T-helper 1 cell treated with Interleukin-12 subunit alpha and Interleukin-12 subunit beta and Interleukin-4 antibody, amounts not matched to agents 30 μg/mL and 1 μg/mL, for 36 hours (primary cell): Measurements from ENCODE around the gene PTGIR.

ENCODE experiments used
- H3K27ac Mint-ChIP-seq: one replicate; pipeline ENCODE4 v1.8.0; 2021; ENCODE audit warnings: mild to moderate bottlenecking, mixed read lengths
- H3K27me3 Mint-ChIP-seq: one replicate; pipeline ENCODE4 v1.8.0; 2021; ENCODE audit warnings: low read depth, mixed read lengths
- H3K36me3 Mint-ChIP-seq: one replicate; pipeline ENCODE4 v1.8.0; 2021; ENCODE audit warnings: low read depth, mixed read lengths
- H3K4me1 Mint-ChIP-seq: one replicate; pipeline ENCODE4 v1.8.0; 2021; ENCODE audit warnings: low read depth, mixed read lengths
- H3K4me3 Mint-ChIP-seq: one replicate; pipeline ENCODE4 v1.8.0; 2021; ENCODE audit warnings: mild to moderate bottlenecking, moderate library complexity, mixed read lengths
- H3K9me3 Mint-ChIP-seq: one replicate; pipeline ENCODE4 v1.8.0; 2021; ENCODE audit warnings: mixed read lengths

PTGIR gene

DNA sequence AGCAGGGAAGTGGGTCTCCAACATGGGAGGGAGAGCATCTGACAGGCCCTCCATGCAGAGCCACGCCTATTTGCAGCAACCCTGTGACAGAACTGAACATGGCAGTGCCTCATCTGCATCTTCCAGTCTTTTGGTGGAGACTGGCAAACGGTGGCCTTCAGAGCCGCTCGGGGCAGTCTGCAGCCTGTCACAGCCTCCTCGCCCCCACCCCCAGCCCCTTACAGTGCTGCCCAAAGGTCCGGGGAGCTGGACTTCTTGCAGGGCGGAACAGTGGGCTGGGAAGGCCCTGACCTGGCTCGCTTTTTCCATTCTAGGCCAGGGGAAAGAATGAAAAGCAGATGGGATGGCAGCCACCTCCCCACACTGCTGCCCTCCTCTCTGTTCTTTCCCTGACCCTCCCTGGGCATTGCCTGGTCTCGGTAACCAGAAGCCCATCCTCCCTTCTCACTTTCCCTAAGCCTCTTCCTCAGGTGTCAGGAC lies 21.1 kb downstream of the PTGIR start:
- H3K4me1 Mint-ChIP-seq, result peaks cover 33% of the 10 kb centered on the region
- peaks cover 43% of the 10 kb centered on the region for H3K36me3 Mint-ChIP-seq
- H3K27ac Mint-ChIP-seq, result peak overlapping the region; percentile 92
- H3K9me3 Mint-ChIP-seq, result peaks cover 9% of the 10 kb centered on the region
- H3K27me3 Mint-ChIP-seq, result peaks cover 2% of the 10 kb centered on the region
- H3K4me3 Mint-ChIP-seq, result peak overlapping the region; percentile 95

DNA sequence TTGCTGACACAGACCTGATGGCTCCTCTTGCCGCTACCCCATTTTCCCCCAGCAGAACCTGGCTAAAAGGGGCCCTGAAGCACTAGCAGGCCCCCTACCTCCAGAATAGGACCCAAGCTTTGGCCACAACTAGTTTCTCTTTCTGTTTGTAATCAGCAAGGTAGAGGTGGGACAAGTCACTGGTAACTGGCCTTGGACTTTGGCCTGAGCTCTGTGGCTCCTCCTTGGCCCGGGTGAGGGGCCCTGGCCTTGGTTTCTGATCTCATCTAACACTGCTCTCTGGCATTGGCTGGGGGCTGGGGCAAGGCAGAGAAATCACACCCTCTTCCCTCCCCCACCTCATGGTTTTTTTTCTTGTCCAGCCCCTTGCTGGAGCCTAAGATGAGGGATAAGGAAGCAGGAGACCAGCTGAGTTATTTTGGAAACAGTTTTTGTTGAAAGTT lies 21.7 kb downstream of the PTGIR start:
- peak overlapping the region; percentile 95 for H3K4me3 Mint-ChIP-seq
- H3K4me1 Mint-ChIP-seq, result peaks cover 32% of the 10 kb centered on the region
- peaks cover 15% of the 10 kb centered on the region for H3K9me3 Mint-ChIP-seq
- H3K27me3 Mint-ChIP-seq, result peaks cover 8% of the 10 kb centered on the region
- H3K27ac Mint-ChIP-seq, result peak overlapping the region; percentile 92
- peaks cover 43% of the 10 kb centered on the region for H3K36me3 Mint-ChIP-seq

DNA sequence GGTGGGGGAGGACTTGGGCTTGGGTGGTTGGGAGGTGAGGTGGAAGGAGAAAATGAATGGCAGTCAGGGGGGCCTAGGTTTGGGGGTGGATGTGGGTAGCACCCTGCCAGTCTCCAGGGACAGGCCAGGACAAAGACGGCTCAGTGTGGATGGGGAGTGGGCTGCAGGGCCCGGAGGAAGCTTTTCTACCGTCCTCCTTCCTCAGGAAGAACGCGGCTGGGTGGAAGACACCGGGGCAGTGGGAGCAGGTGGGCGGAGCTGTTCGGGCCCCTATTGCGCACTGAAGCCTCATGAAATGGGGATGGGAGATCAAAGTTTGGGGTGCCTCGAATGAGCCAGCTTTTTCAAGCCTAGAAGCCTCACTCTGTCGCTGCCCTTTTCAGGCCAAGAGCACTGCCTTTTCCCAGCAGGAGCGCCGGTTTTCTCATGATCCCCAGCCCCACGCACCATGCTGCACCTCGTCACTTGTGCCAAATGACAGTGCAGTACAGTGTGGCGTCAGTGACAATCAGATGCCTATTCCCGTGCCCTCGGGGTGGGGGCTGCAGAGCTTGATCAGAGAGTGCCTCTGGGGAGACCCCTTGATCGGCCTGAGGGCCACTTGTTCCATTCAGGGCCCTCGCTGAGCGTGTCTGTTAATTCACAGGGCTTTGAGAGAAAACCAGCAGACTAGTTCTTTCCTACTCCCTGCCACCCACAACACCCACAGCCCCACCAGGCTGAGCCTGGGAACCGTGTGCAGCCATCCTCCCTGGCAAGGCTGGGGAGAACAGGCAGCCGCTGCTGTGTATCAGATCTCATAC lies 22.3 kb downstream of the PTGIR start:
- peaks cover 21% of the 10 kb centered on the region for H3K9me3 Mint-ChIP-seq
- H3K36me3 Mint-ChIP-seq, result peaks cover 42% of the 10 kb centered on the region
- H3K27me3 Mint-ChIP-seq, result peaks cover 10% of the 10 kb centered on the region
- H3K27ac Mint-ChIP-seq, result peak overlapping the region; percentile 92
- H3K4me3 Mint-ChIP-seq, result peak overlapping the region; percentile 95
- peaks cover 29% of the 10 kb centered on the region for H3K4me1 Mint-ChIP-seq

DNA sequence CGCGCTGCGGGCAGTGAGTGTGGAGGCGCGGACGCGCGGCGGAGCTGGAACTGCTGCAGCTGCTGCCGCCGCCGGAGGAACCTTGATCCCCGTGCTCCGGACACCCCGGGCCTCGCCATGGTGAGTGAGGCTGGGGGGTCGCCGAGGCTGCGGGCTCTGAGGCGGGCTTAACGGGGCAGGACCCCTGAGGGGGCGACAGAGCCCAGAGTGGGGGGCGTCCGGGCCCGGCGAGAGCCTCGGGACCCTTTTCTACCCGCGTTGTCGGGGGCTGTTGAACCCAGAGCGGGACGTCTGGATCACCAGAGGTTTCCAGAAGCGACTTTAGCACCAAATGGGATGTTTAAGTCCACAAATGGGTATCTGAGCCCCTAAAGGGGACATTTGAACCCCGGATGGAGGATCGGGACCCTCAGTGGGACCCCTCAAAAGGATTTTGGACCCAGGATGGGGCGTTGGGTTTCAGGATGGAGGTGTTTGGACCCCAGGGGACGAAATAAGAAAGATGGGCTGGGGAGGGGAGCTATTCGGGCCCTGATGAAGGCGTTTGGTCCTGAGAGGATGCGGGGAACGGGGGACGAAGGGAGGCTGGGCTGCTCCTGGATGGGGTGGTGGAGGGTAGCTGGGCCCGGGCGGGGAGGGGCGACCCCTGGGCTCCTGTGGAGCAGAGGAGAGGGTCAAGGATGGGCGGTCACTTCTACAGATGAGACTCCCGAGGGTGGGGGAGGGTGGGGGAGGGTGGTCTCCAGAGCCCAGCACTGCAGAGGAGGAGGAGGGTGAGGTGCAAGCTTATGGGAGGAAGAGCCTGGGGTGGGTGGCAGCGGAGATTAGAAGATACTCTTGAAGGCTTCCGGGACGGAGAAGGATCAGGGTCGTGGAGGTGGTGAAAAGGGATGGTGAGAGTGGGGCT lies 23.3 kb downstream of the PTGIR start, which contains the start of gene CALM3:
CALM3 (plus strand) TSS at position 13 of the 907 bp plus-strand sequence; CDS start at position 118, 105 bp downstream.
- peaks cover 29% of the 10 kb centered on the region for H3K4me1 Mint-ChIP-seq
- H3K9me3 Mint-ChIP-seq, result peaks cover 24% of the 10 kb centered on the region
- H3K4me3 Mint-ChIP-seq, result peak within 1 kb of the TSS; percentile 95
- peak within 1 kb of the TSS; percentile 100 for H3K27ac Mint-ChIP-seq
- H3K36me3 Mint-ChIP-seq, result peaks cover 36% of the 10 kb centered on the region
- H3K27me3 Mint-ChIP-seq, result peaks cover 10% of the 10 kb centered on the region

DNA sequence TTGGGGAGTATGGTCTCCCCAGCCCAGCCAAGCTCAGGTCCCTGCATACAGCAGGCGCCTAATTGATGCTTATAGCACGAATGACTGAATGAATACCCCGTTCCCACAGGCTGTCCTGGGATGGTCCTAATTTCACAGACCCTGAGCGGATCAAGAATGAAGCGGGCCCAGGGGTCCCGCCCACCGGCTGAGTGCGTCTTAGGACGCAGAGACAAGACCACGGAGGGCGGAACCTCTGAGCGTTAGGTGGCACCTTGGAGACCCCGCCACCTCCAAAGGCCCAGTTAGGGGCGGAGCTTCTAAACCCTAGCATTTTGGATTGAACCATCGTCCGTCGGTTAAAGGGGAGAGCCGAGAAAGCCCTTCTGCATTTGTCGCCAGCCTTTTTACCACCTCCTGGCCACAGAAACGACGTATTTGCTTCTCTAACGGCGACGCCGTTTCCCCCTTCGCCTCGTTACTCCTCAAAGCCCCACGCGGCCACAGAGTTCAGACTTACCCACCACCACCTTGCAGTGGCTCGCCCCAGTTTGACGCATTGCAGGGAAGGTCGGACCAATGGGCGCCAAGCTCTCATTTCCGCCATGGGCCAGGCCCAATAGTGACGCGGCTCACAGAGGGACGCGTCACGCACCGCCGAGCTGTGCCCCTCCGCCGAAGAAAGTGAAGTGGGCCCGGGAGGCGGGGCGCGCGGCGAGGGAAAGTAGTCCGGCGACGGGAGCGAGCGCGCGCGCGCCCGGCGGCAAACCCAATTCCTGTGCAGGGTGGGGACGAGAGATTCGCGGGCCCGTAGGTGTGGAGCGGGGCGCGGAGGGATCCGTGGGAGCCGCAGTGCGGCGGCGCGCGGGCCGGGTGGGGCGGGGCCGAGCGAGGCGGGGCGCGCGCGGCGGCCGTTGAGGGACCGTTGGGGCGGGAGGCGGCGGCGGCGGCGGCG lies 24.2 kb downstream of the PTGIR start:
- peak overlapping the region; percentile 100 for H3K27ac Mint-ChIP-seq
- peaks cover 10% of the 10 kb centered on the region for H3K27me3 Mint-ChIP-seq
- peak overlapping the region; percentile 91 for H3K4me3 Mint-ChIP-seq
- H3K36me3 Mint-ChIP-seq, result peaks cover 27% of the 10 kb centered on the region
- peaks cover 24% of the 10 kb centered on the region for H3K9me3 Mint-ChIP-seq
- peaks cover 26% of the 10 kb centered on the region for H3K4me1 Mint-ChIP-seq

DNA sequence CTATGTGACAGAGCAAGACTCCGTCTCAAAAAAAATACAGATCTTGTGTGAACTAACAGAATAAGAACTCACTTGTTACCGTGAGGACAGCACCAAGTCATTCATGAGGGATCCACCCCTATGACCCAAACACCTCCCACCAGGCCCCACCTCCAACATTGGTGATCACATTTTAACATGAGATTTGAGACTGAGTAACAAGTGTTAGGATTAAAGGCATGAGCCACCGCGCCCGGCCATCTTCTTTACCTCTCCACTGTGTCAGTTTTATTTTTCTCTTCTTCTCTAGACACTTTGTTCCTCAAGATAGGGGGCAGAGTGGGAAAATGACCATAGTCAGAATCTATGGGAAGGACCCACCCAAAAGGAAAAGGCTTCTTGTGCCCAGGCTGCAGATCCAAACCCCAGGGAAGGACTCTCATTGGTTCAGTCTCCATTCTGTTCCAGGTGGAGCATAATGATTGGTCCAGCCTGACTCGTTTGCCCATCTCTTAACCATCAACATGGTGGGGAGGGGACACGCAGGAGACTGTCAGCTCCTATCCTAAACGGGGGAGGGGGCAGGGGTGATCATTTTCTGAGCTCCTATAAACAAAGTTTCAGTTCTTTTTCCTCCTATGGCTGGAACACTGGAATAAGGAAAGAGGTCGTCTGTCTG lies 25.0 kb downstream of the PTGIR start:
- H3K4me1 Mint-ChIP-seq, result peaks cover 26% of the 10 kb centered on the region
- peak overlapping the region; percentile 91 for H3K4me3 Mint-ChIP-seq
- H3K27me3 Mint-ChIP-seq, result peaks cover 12% of the 10 kb centered on the region
- peaks cover 27% of the 10 kb centered on the region for H3K36me3 Mint-ChIP-seq
- H3K9me3 Mint-ChIP-seq, result peaks cover 24% of the 10 kb centered on the region
- peak overlapping the region; percentile 100 for H3K27ac Mint-ChIP-seq

DNA sequence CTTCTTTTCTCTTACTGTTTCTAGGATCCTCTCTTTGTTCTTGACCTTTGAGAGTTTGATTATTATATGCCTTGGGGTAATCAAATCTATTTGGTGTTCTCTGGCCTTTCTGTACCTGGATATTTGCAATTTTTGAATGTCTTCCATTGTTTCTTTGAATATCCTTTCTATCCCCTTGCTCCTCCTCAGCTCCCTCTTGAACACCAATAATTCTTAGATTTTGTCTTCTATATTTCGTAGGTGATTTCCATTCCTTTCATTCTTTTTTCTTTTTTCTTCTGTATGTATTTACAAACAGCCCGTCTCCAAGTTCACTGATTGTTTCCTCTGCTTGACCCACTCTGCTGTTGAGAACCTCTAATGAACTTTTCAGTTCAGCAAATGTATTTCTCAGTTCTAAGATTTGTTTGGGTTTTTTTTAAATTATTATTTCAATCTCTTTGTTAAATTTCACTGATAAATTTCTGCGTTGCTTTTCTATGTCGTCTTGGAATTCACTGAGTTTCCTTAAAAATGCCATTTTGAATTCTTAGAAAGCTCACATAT lies 26.4 kb downstream of the PTGIR start:
- Mint-ChIP-seq H3K9me3 (peaks cover 24% of the 10 kb centered on the region), H3K4me1 (peaks cover 19% of the 10 kb centered on the region), H3K27me3 (peaks cover 16% of the 10 kb centered on the region), H3K4me3 (no peak overlapping the region), H3K36me3 (peaks cover 22% of the 10 kb centered on the region), H3K27ac (no peak overlapping the region)

DNA sequence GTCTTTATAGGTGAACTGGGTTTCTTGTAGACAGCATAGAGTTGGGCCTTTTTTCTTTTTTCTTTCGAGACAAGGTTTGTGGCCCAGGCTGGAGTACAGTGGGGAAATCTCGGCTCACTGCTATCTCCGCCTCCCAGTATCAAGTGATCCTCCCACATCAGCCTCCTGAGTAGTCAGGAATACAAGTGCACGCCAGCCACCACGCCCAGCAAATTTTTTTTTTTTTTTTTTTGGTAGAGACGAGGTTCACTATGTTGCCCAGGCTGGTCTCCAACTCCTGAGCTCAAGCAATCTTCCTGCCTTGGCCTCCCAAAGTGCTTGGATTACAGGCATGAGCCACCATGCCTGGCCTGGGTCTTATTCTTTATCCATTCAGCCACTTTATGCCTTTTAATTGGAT lies 28.9 kb downstream of the PTGIR start:
- H3K27ac Mint-ChIP-seq, result no peak overlapping the region
- no peak overlapping the region for H3K4me3 Mint-ChIP-seq
- peaks cover 6% of the 10 kb centered on the region for H3K4me1 Mint-ChIP-seq
- peaks cover 10% of the 10 kb centered on the region for H3K36me3 Mint-ChIP-seq
- H3K27me3 Mint-ChIP-seq, result peaks cover 25% of the 10 kb centered on the region
- H3K9me3 Mint-ChIP-seq, result peaks cover 24% of the 10 kb centered on the region

DNA sequence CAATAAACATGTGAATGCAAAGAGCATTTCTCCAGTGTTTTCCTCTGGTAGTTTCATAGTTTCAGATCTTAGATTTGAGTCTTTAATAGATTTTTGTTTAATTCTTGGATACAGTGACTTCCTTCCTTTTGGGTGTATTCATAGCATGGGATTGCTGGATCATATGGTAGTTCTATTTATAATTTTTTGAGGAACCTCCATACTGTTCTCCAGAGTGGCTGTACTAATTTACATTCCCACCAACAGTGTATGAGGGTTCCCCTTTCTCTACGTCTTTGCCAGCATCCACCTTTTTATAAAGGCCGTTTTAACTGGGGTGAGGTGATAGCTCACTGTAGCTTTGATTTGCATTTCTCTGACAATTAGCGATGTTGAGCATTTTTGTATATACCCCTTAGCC lies 33.0 kb downstream of the PTGIR start:
- H3K9me3 Mint-ChIP-seq, result no peaks in the 10 kb centered on the region
- H3K36me3 Mint-ChIP-seq, result no peaks in the 10 kb centered on the region
- H3K4me3 Mint-ChIP-seq, result no peak overlapping the region
- no peaks in the 10 kb centered on the region for H3K4me1 Mint-ChIP-seq
- H3K27me3 Mint-ChIP-seq, result peaks cover 26% of the 10 kb centered on the region
- no peak overlapping the region for H3K27ac Mint-ChIP-seq

DNA sequence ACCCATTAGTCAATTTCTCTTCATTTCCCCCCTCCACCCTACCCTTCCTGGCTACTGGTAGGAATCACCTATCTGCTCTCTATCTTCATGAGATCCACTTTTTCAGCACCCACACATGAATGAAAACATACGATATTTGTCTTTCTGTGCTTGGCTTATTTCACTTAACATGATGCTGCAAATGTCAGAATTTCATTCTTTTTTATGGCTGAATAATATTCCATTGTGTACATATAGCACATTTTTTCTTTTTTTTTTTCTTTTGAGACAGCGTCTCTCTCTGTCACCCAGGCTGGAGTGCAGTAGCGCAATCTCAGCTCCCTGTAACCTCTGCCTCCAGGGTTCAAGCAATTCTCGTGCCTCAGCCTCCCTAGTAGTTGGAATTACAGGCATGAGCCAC lies 33.6 kb downstream of the PTGIR start:
- H3K9me3 Mint-ChIP-seq, result no peaks in the 10 kb centered on the region
- H3K36me3 Mint-ChIP-seq, result no peaks in the 10 kb centered on the region
- no peak overlapping the region for H3K27ac Mint-ChIP-seq
- H3K4me3 Mint-ChIP-seq, result no peak overlapping the region
- peaks cover 30% of the 10 kb centered on the region for H3K27me3 Mint-ChIP-seq
- H3K4me1 Mint-ChIP-seq, result no peaks in the 10 kb centered on the region

DNA sequence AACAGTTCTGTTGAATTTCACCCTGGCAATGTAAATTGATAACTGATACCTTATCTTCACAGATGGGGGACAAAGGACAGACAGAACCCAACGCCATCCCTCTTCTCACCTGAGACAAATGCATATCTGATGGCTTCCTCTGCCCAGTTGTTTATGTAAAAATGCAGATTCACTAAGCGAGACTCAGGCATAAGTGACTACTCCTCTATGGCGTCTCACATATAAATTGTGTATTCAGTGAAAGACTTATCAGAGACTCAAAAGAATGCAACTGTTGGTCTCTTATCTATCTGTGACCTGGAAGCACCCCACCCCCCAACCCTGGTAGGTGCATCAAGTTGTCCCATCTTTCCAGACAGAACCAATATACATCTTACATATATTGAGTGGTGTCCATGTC lies 37.0 kb downstream of the PTGIR start:
- Mint-ChIP-seq H3K9me3 (no peaks in the 10 kb centered on the region), H3K4me3 (no peak overlapping the region), H3K4me1 (no peaks in the 10 kb centered on the region), H3K27me3 (peaks cover 27% of the 10 kb centered on the region), H3K27ac (no peak overlapping the region), H3K36me3 (no peaks in the 10 kb centered on the region)

DNA sequence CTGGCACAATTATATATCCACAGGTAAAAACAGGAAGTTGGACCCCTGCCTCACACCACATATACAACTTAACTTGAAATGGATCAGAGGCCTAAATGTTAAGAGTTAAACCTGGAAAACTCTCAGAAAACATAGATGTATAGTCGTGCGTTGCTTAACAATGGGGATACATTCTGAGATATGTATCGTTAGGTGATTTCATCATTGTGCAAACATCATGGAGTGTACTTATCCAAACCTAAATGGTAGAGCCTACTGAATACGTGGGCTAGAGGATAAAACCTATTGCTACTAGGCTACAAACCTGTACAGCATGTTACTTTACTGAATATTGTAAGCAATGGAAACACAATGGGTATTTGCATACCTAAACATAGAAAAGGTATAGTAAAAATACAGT lies 38.6 kb downstream of the PTGIR start:
- Mint-ChIP-seq H3K36me3 (no peaks in the 10 kb centered on the region), H3K9me3 (no peaks in the 10 kb centered on the region), H3K4me1 (no peaks in the 10 kb centered on the region), H3K27ac (no peak overlapping the region), H3K27me3 (peaks cover 21% of the 10 kb centered on the region), H3K4me3 (no peak overlapping the region)

DNA sequence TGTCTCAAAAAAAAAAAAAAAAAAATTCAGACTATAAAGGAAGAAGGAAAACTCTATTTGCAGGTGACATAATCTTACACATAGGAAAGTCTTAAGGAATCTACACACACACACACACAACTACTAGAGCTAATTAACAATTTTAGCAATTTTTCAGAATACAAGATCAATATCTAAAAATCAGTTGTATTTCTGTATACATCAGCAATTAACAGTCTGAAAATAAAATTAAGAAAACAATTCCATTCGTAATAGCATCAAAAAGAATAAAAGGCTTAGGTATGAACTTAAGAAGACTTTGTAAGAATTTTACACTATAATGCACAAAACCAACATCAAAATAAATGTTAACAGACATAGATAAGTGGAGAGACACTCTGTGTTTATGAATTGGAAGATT lies 39.4 kb downstream of the PTGIR start:
- H3K36me3 Mint-ChIP-seq, result no peaks in the 10 kb centered on the region
- no peak overlapping the region for H3K27ac Mint-ChIP-seq
- H3K27me3 Mint-ChIP-seq, result peaks cover 21% of the 10 kb centered on the region
- H3K4me1 Mint-ChIP-seq, result no peaks in the 10 kb centered on the region
- no peak overlapping the region for H3K4me3 Mint-ChIP-seq
- H3K9me3 Mint-ChIP-seq, result no peaks in the 10 kb centered on the region
